ENCODE measurements around the gene SIRPG. TPM values are rescaled to one million over a fixed set of nuclear protein-coding genes. Genes with fewer than 3 reads are reported as not detected.

SIRPG gene
- total RNA-seq, 1 experiment from 2014 or later: not detected

GRCh38 chr20:1667502-1668085 is 10.0 kb upstream of the SIRPG start:
- H3K18ac ChIP-seq (ENCODE audit: insufficient read length, low read depth, low read length): no peak overlapping the region
- no peaks in the 10 kb centered on the region for H3K23me2 ChIP-seq (ENCODE audit: insufficient read length, low read depth, low read length, poor library complexity, severe bottlenecking)
- no peak overlapping the region for H3T11ph ChIP-seq (ENCODE audit: low read length)
- H3K79me1 ChIP-seq (ENCODE audit: insufficient read depth, low read depth, low read length, poor library complexity, severe bottlenecking): no peaks in the 10 kb centered on the region
- no peak overlapping the region for H4K5ac ChIP-seq (ENCODE audit: insufficient read length, low read depth, low read length)
- no peak overlapping the region for H2BK15ac ChIP-seq (ENCODE audit: low read depth, low read length)
- H2AK5ac ChIP-seq (ENCODE audit: insufficient read length, low read length): no peak overlapping the region
- H2BK20ac ChIP-seq (ENCODE audit: low read depth, low read length, poor library complexity, severe bottlenecking): no peak overlapping the region
- no peaks in the 10 kb centered on the region for H3K27me3 ChIP-seq (ENCODE audit: insufficient read depth, low read length)
- H3K27ac Mint-ChIP-seq: no peak overlapping the region
- no peak overlapping the region for H4K91ac ChIP-seq (ENCODE audit: insufficient read length, low read depth, low read length)
- H2AFZ ChIP-seq (ENCODE audit: low read length): no peak overlapping the region
- H3K4me1 Mint-ChIP-seq: peaks cover 5 to 13% of the 10 kb centered on the region in 2 experiments
- no peak overlapping the region for H3K14ac ChIP-seq (ENCODE audit: insufficient read depth, low read length)
- H3K4ac ChIP-seq (ENCODE audit: low read depth, low read length): no peak overlapping the region
- no peaks in the 10 kb centered on the region for H3K4me1 ChIP-seq (ENCODE audit: insufficient read depth, low read length)
- peaks cover 28% of the 10 kb centered on the region for H3K27me3 Mint-ChIP-seq (ENCODE audit: low read depth)
- no peak overlapping the region for H3K4me3 Mint-ChIP-seq
- H3K36me3 Mint-ChIP-seq (ENCODE audit: insufficient read depth in 1 of 3, low read depth in 3 of 3): peaks cover 3 to 12% (median 6%) of the 10 kb centered on the region in 3 experiments; a peak in 5 of 7 replicates
- H3K79me2 ChIP-seq (ENCODE audit: insufficient read depth, low read length): no peaks in the 10 kb centered on the region
- TF ChIP-seq CTCF (conservative IDR thresholded peaks at IDR 0.05): no peak
- H2BK120ac ChIP-seq (ENCODE audit: low read depth, low read length, poor library complexity, severe bottlenecking): no peak overlapping the region
- no peaks in the 10 kb centered on the region for H3K9me3 ChIP-seq (ENCODE audit: control insufficient read depth, low read depth, low read length)
- no peak overlapping the region for H4K8ac ChIP-seq (replicated peaks; ENCODE audit: insufficient read length, low read depth, low read length)
- H3K9me3 Mint-ChIP-seq: peaks cover 19 to 24% of the 10 kb centered on the region in 2 experiments
- WGBS (ENCODE audit: extremely low coverage, insufficient read length, low lambda C conversion rate): no CpG with 5 or more reads among the region's 1 CpG
- H3K27ac ChIP-seq (ENCODE audit: insufficient read length, low read depth, low read length): no peak overlapping the region
- no peak overlapping the region for H3K23ac ChIP-seq (ENCODE audit: insufficient read length, low read depth, low read length)
- H4K20me1 ChIP-seq (ENCODE audit: control insufficient read depth, insufficient read depth, insufficient read length): no peaks in the 10 kb centered on the region
- DNase-seq: no peak
- no peak overlapping the region for H2BK5ac ChIP-seq (ENCODE audit: insufficient read length, low read length)
- no peak overlapping the region for H3K9ac ChIP-seq (ENCODE audit: extremely low read depth, insufficient read length, low read length)
- H3K4me2 ChIP-seq (ENCODE audit: insufficient read depth, insufficient read length, low read length): no peak overlapping the region
- H3K56ac ChIP-seq (ENCODE audit: insufficient read length, low read depth, low read length): no peak overlapping the region
- H2BK12ac ChIP-seq (ENCODE audit: insufficient read length, low read depth, low read length): no peak overlapping the region

All from H9 (cell line).